Loucy (cell line): ENCODE results near the gene RSRC1.

Experiments
- H2AFZ ChIP-seq: fragments of 200-600 bp; sonication (generic); 2 replicates; pipeline ENCODE4 v1.6.0; 2016; ENCODE audit warnings: antibody characterized with exemption, mild to moderate bottlenecking, low read length, moderate library complexity
- H3F3A ChIP-seq: fragments of 200-600 bp; 2 replicates; pipeline ENCODE4 v1.6.0; 2016; ENCODE audit warnings: antibody characterized with exemption, low read depth, mild to moderate bottlenecking
- H3K27me3 ChIP-seq: fragments of 200-600 bp; sonication (generic); 2 replicates; pipeline ENCODE4 v1.6.1; 2014; ENCODE audit warnings: low read length, mild to moderate bottlenecking; ENCODE audit not compliant: insufficient read depth, poor library complexity, severe bottlenecking
- H3K36me3 ChIP-seq: fragments of 200-600 bp; sonication (generic); 2 replicates; pipeline ENCODE4 v1.6.1; 2016; ENCODE audit warnings: low read length; ENCODE audit not compliant: insufficient read depth
- H3K4me1 ChIP-seq: fragments of 200-600 bp; sonication (generic); 2 replicates; pipeline ENCODE4 v1.5.1; 2014; ENCODE audit warnings: low read length, mild to moderate bottlenecking; ENCODE audit not compliant: insufficient read depth, poor library complexity, severe bottlenecking
- H3K4me2 ChIP-seq: fragments of 200-600 bp; sonication (generic); 2 replicates; pipeline ENCODE4 v1.6.0; 2014; ENCODE audit warnings: antibody characterized with exemption, low read length, low read depth, mild to moderate bottlenecking; ENCODE audit not compliant: poor library complexity, severe bottlenecking
- H3K4me3 ChIP-seq: fragments of 200-600 bp; sonication (generic); 2 replicates; pipeline ENCODE4 v1.5.1; 2014; ENCODE audit warnings: low read length, mild to moderate bottlenecking, mixed read lengths; ENCODE audit not compliant: poor library complexity, severe bottlenecking
- H3K79me2 ChIP-seq: fragments of 200-600 bp; sonication (generic); 2 replicates; pipeline ENCODE4 v1.6.1; 2014; ENCODE audit warnings: low read length; ENCODE audit not compliant: insufficient read depth
- H3K9ac ChIP-seq: fragments of 200-600 bp; sonication (generic); 2 replicates; pipeline ENCODE4 v1.6.0; 2014; ENCODE audit warnings: mild to moderate bottlenecking, low read depth, low read length, moderate library complexity; ENCODE audit not compliant: poor library complexity, severe bottlenecking
- H3K9me2 ChIP-seq: fragments of 200-600 bp; sonication (generic); replicated peaks from 2 replicates; pipeline ENCODE4 v1.6.1; 2016; ENCODE audit warnings: low read depth, low read length, mixed read lengths
- H3K9me3 ChIP-seq: fragments of 200-600 bp; sonication (generic); 2 replicates; pipeline ENCODE4 v1.6.1; 2014; ENCODE audit warnings: mild to moderate bottlenecking, antibody characterized with exemption, low read length, low read depth; ENCODE audit not compliant: insufficient read depth
- H4K20me1 ChIP-seq: fragments of 200-600 bp; sonication (generic); 2 replicates; pipeline ENCODE4 v1.6.0; 2014; ENCODE audit warnings: antibody characterized with exemption, low read length, mild to moderate bottlenecking; ENCODE audit not compliant: insufficient read depth, poor library complexity, severe bottlenecking
- CTCF ChIP-seq: fragments of 200-600 bp; sonication (generic); conservative IDR thresholded peaks from 2 replicates; pipeline ENCODE4 v1.5.1; 2014; ENCODE audit warnings: mild to moderate bottlenecking, antibody characterized with exemption, low read length
- EZH2phosphoT487 ChIP-seq: fragments of 200-600 bp; IDR thresholded peaks from 2 replicates; pipeline ENCODE4 v1.6.1; 2018; ENCODE audit warnings: antibody characterized with exemption, mild to moderate bottlenecking, moderate library complexity, borderline replicate concordance

The RSRC1 gene

GRCh38 chr3:158458464-158458863, 348.6 kb downstream of the RSRC1 start:
- Histone ChIP-seq H3K4me3 (no peak overlapping the region), H3K9me3 (no peaks in the 10 kb centered on the region), H3K27me3 (no peaks in the 10 kb centered on the region), H3K79me2 (no peaks in the 10 kb centered on the region), H3K4me1 (no peaks in the 10 kb centered on the region), H3K9ac (no peak overlapping the region), H2AFZ (no peak overlapping the region), H3K36me3 (no peaks in the 10 kb centered on the region), H3K9me2 (no peaks in the 10 kb centered on the region), H3F3A (no peaks in the 10 kb centered on the region), H3K4me2 (no peak overlapping the region), H4K20me1 (no peaks in the 10 kb centered on the region)
- no peak for TF ChIP-seq EZH2phosphoT487
- no peak for TF ChIP-seq CTCF

DNA sequence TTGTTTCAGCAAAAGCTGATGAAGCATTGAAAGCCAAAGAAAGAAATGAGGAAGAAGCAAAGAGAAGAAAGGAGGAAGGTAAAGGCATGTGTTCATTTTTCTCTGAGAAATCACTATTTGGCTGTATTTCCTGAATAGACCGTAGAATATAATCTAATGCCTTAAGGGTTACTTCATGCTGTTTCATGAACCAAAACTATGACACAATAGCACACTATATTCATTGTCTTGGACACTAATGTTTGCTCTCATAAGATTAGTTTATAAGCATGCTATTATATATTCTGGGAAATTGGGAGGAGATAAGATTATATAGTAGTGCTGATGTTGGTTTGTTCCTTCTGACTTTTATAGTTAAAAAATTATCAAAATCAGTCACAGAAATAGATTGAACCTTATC, 351.0 kb downstream of the RSRC1 start:
- Histone ChIP-seq H3K36me3 (no peaks in the 10 kb centered on the region), H3K4me2 (no peak overlapping the region), H3K4me1 (no peaks in the 10 kb centered on the region), H3K4me3 (no peak overlapping the region), H3K27me3 (no peaks in the 10 kb centered on the region), H3K9me3 (no peaks in the 10 kb centered on the region), H3K79me2 (no peaks in the 10 kb centered on the region), H3K9ac (no peak overlapping the region), H3K9me2 (no peaks in the 10 kb centered on the region), H3F3A (no peaks in the 10 kb centered on the region), H2AFZ (no peak overlapping the region), H4K20me1 (no peaks in the 10 kb centered on the region)
- TF ChIP-seq CTCF (no peak), EZH2phosphoT487 (no peak)

DNA sequence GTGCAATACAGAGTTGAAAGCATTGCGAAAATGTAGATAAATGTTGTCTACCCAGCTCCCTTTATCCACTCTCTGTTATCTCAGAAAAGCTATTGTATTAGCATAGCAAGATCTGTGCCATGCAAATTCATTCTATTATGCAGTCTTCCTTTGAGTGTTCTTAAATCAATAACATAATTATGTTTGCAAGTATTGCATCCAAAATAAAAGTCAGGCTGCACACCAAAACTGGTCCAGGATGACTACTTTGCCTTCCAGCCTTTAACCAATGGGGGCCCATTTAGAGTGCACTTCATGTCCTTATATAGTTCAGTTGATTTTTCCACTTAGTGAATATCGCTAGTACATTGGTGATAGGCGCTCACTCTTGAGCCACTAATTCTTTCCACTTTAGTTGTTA, 353.7 kb downstream of the RSRC1 start:
- no peaks in the 10 kb centered on the region for H3K79me2 ChIP-seq
- no peaks in the 10 kb centered on the region for H3K9me2 ChIP-seq
- H3K9ac ChIP-seq = no peak overlapping the region
- H3K4me3 ChIP-seq = no peak overlapping the region
- H3K27me3 ChIP-seq = no peaks in the 10 kb centered on the region
- H3K4me2 ChIP-seq = no peak overlapping the region
- H3K9me3 ChIP-seq = no peaks in the 10 kb centered on the region
- no peaks in the 10 kb centered on the region for H3F3A ChIP-seq
- H3K36me3 ChIP-seq = no peaks in the 10 kb centered on the region
- no peaks in the 10 kb centered on the region for H3K4me1 ChIP-seq
- no peak overlapping the region for H2AFZ ChIP-seq
- TF ChIP-seq CTCF = no peak
- TF ChIP-seq EZH2phosphoT487 = no peak
- no peaks in the 10 kb centered on the region for H4K20me1 ChIP-seq
